GM12801 (cell line): Measurements from ENCODE around the gene NEK7.

Experiments used
- TF ChIP-seq, protein P1 (sequence below): IDR thresholded peaks from one replicate; pipeline ENCODE4 v1.5.1; 2011; ENCODE audit warnings: control low read depth; ENCODE audit not compliant: insufficient read length; ENCODE audit errors: extremely low read depth

The NEK7 gene

DNA sequence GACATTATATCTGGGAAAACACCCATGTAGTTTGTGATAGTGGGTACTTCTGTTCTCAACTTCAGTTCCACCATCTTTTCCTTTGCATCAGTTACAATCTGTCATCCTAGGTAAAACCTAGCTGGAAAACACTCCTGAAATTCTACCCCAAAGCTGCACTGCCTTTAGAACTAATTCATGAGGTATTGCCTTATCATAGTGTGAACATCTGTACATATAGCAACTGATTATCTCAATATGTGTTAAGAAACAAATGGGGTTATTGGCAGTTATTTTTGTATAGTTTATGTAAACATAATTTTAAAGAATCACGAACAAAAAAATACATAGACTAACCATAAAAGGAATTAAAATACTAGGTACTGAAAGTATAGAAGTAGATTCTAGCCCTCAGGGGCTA lies 6.4 kb upstream of the NEK7 start:
- TF ChIP-seq, protein P1, sequence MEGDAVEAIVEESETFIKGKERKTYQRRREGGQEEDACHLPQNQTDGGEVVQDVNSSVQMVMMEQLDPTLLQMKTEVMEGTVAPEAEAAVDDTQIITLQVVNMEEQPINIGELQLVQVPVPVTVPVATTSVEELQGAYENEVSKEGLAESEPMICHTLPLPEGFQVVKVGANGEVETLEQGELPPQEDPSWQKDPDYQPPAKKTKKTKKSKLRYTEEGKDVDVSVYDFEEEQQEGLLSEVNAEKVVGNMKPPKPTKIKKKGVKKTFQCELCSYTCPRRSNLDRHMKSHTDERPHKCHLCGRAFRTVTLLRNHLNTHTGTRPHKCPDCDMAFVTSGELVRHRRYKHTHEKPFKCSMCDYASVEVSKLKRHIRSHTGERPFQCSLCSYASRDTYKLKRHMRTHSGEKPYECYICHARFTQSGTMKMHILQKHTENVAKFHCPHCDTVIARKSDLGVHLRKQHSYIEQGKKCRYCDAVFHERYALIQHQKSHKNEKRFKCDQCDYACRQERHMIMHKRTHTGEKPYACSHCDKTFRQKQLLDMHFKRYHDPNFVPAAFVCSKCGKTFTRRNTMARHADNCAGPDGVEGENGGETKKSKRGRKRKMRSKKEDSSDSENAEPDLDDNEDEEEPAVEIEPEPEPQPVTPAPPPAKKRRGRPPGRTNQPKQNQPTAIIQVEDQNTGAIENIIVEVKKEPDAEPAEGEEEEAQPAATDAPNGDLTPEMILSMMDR = no peak

DNA sequence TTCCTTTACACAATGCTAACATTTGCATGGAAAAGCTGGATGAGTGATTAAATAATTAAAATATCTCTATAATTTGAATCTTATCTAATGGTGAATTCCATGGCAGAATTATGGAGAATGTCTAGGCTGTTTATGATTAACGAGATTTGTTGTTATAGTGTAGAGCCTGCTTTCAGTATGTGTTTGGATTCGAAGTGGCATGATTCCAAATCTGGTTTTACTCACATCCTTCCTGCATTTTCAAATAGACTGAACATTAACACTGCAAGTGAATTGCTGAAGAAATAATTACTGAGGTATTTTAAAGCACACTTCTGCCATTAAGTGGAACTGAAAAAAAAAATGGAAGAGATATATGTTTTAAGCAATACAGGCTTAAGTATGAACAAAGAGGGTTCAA lies 5.1 kb upstream of the NEK7 start:
- TF ChIP-seq, protein P1 = no peak

DNA sequence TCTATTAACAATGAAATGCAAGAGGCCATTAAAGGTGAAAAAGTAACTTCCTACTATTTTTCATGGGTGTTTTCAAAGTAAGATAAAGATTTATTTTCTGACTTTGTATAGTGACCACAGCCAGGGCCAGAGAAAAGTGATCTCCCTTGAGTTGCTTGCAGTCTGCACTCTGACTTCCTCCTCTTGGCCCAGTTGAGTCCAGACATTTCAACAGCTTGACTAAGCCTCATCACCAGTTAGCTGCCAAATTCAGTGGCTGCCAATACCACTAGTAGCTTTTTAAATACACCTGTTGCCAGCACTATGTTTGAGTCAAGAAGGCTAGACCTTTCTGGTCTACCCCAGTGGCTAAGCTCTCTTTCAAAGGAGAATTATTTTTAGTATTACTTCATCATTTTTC lies 3.7 kb upstream of the NEK7 start:
- TF ChIP-seq, protein P1 = no peak

DNA sequence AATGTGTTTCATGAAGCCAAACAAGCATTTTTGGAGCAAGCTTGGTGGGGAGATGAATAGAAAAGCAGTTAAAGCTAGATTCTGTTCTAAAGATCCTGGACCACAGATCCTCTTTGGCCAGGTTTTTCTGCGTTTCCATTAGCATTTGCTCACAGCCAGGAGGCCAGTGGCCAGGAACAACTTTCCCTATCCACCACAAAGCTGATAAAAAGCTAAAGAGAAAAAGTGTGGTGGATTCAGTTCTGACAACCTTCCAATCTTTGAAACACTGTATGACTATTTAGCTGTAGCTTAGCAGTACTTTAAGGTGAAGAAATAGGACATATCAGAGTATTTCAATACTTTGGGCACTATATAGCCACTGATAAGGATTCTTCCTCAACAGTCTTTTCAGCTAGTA lies 3.0 kb upstream of the NEK7 start:
- TF ChIP-seq, protein P1 = no peak

DNA sequence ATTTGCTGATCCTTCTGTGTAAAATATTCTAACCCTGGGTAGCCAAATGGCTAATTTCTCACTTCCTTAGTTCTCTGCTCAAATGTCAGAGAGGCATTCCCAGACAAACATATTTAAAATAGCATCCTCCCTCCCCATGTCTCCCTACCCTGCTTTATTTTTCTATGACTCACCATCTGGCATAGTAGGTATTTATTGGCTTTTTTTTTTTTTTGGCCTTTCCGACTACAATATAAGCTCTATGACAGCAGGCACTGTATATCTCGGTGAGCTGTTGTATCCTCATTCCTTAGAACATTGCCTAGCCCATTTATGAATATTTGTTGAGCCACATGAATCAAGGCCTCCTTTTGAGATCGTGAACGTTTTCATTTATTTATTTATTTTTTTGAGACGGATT lies 1.5 kb upstream of the NEK7 start:
- TF ChIP-seq, protein P1 = no peak

DNA sequence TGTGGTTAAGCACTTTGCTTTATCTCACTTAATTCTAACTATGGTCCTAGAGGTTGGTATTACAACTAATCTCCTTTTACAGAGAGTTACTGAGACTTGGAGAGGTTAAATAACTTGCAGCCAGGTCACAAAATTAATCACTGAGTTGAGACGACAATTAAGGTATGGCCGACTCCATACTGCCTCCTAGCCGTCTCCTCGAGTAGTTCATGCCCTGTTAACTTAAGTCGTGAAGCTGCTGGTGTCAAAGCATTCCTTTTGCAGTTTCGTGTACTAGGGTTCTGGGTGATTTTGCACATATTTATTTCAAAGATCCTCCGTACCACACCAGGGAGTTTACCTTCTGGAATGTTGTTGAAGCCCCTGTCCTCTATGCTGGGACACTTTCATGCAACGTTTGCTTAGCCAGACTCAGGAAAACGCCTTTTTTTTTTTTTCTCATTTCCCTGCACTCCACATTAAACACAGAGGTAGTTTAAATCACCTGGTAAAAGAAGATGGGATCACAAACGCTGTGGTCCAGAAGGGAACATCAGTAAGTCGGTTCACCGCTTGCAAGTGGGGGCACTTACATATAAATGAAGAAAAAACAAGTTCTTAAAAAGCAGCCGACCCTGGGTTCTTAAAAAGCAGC lies 570 bp upstream of the NEK7 start:
- TF ChIP-seq, protein P1 = peak; percentile 70

DNA sequence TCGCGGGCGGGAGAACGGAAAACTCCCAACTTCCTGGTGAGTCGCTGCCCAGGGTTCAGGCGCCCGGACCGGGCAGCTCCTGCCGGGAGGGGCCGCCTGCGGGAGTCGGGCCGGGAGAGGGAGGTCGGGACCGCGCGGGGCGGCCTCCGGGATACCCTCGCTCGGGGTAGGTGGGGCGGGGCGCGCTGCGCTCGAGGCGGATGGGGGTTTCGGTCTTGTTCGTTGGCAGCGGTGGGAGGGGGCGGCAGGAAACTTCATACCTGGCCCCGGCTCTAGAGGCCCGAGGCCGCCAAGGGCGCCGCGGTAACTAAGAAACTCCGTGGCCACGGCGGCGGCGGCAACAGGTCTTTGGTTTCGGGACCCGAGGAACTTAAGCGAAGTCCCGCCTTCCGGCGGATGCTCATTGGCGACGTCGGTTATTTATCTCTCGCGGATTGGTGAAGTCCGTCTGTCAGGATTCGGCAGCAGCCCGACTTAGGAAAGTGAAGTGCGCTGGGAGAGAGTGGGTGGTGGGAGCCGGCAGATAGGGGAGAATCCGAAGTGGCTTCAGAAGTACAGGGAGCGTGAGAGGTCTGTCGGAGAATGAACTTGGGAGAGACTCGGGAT lies 546 bp downstream of the NEK7 start:
- TF ChIP-seq, protein P1 = no peak
